K562 (cell line): ENCODE measurements around the gene MDM4. TPM values are rescaled to one million over a fixed set of nuclear protein-coding genes. Genes with fewer than 3 reads are reported as not detected.

ENCODE experiments used
- ASH1L ChIP-seq: fragments of 450-650 bp; IDR thresholded peaks from 2 replicates; pipeline ENCODE4 v1.6.1; 2018; ENCODE audit warnings: borderline replicate concordance, mild to moderate bottlenecking, low read depth; ENCODE audit not compliant: partially characterized antibody
- BACH1 ChIP-seq: fragments of 200-800 bp; sonication (Bioruptor generic); IDR thresholded peaks from 2 replicates; pipeline ENCODE4 v1.6.1; 2016; ENCODE audit warnings: missing genetic modification characterization, missing compliant biosample characterization
- GABPB2 ChIP-seq: fragments of 250-450 bp; sonication (Bioruptor Pico); conservative IDR thresholded peaks from 2 replicates; pipeline ENCODE4 v1.5.1; 2021; ENCODE audit warnings: mild to moderate bottlenecking
- JUNB ChIP-seq: fragments of 450-650 bp; formaldehyde crosslinking; conservative IDR thresholded peaks from 2 replicates; pipeline ENCODE4 v1.4.0; 2020; ENCODE audit warnings: mild to moderate bottlenecking
- LEF1 ChIP-seq: fragments of 450-650 bp; IDR thresholded peaks from 2 replicates; pipeline ENCODE4 v1.6.1; 2016; ENCODE audit warnings: mild to moderate bottlenecking
- NCOR1 ChIP-seq: fragments of 450-650 bp; IDR thresholded peaks from 2 replicates; pipeline ENCODE4 v1.6.1; 2016; ENCODE audit warnings: mild to moderate bottlenecking, moderate library complexity
- NR2C2 ChIP-seq, 2 experiments: fragments of 200-800 bp in 1 of 2; sonication (Bioruptor generic) in 1 of 2; sonication (generic) in 1 of 2; formaldehyde crosslinking in 1 of 2; IDR thresholded peaks; 2 replicates each; pipeline versions ENCODE4 v1.6.1 to v1.8.0; 2016 to 2022; ENCODE audit warnings: mild to moderate bottlenecking in 1 of 2, missing compliant biosample characterization in 1 of 2, missing genetic modification characterization in 1 of 2, missing genetic modification reagents in 1 of 2
- PHF8 ChIP-seq: fragments of 200-600 bp; sonication (generic); IDR thresholded peaks from 2 replicates; pipeline ENCODE4 v1.6.1; 2012; ENCODE audit warnings: mixed run types, mild to moderate bottlenecking, inconsistent platforms, low read length, moderate library complexity, borderline replicate concordance
- SLC30A9 ChIP-seq: fragments of 250-450 bp; sonication (Bioruptor Pico); IDR thresholded peaks from 2 replicates; pipeline ENCODE4 v1.8.0; 2022; ENCODE audit warnings: mild to moderate bottlenecking, moderate library complexity
- SMARCE1 ChIP-seq: fragments of 450-650 bp; IDR thresholded peaks from 2 replicates; pipeline ENCODE4 v1.7.1; 2016; ENCODE audit warnings: mild to moderate bottlenecking
- XRCC3 ChIP-seq: fragments of 450-650 bp; IDR thresholded peaks from 2 replicates; pipeline ENCODE4 v1.6.1; 2017; ENCODE audit warnings: mild to moderate bottlenecking, moderate library complexity
- YY1 ChIP-seq, 3 experiments: IDR thresholded peaks; 2 replicates each; pipeline ENCODE4 v1.6.1; 2011; ENCODE audit warnings: low read length in 2 of 3, mild to moderate bottlenecking in 2 of 3, moderate library complexity in 2 of 3, borderline replicate concordance in 1 of 3, control low read depth in 1 of 3, low read depth in 1 of 3; ENCODE audit not compliant: insufficient read depth in 3 of 3, insufficient replicate concordance in 2 of 3, control insufficient read depth in 1 of 3, insufficient read length in 1 of 3; ENCODE audit errors: extremely low read depth in 1 of 3
- ZC3H11A ChIP-seq: IDR thresholded peaks from 2 replicates; pipeline ENCODE4 v1.6.1; 2012; ENCODE audit warnings: low read depth, low read length, improper control_type of control experiment
- ZNF274 ChIP-seq: IDR thresholded peaks from 2 replicates; pipeline ENCODE4 v1.6.1; 2011; ENCODE audit warnings: low read depth, mild to moderate bottlenecking, low read length, moderate library complexity, borderline replicate concordance
- polyA plus RNA-seq, 8 experiments: library from polyadenylated mRNA; depleted of rRNA in 4 of 8; stranded (reverse) in 5 of 8; unstranded in 3 of 8; fragments of >200 nt; fragmentation: Nextera tagmentation in 2 of 8; fragmentation: Illumina TruSeq in 1 of 8; extraction: Ambion mirVana in 2 of 8; extraction: Trizol in 1 of 8; gene quantifications; 2 replicates each; pipeline versions ENCODE4 v1.2.1 to v1.2.3, GENCODE V29; 2011 to 2014; ENCODE audit warnings: inconsistent platforms in 1 of 8, missing spikeins in 1 of 8
- total RNA-seq, 7 experiments: library from RNA; depleted of rRNA in 6 of 7; stranded (reverse); fragments of >200 nt in 6 of 7; fragmentation: Illumina TruSeq in 2 of 7; extraction: Trizol in 2 of 7; gene quantifications; 2 replicates each; pipeline versions ENCODE4 v1.2.1 to v1.2.3, GENCODE V29; 2011 to 2021; ENCODE audit warnings: low replicate concordance in 1 of 7
- TF ChIP-seq, protein P1 (sequence below): fragments of 450-650 bp; IDR thresholded peaks from 2 replicates; pipeline ENCODE4 v1.6.1; 2014; ENCODE audit warnings: low read depth, mild to moderate bottlenecking, moderate library complexity, borderline replicate concordance
- TF ChIP-seq, protein P2 (sequence below): fragments of 450-650 bp; IDR thresholded peaks from 2 replicates; pipeline ENCODE4 v1.6.1; 2017; ENCODE audit warnings: antibody characterized with exemption, mild to moderate bottlenecking
- TF ChIP-seq, protein P3 (sequence below): fragments of 450-650 bp; IDR thresholded peaks from 2 replicates; pipeline ENCODE4 v1.6.1; 2016; ENCODE audit warnings: antibody characterized with exemption
- TF ChIP-seq, protein P4 (sequence below): sonication (generic); formaldehyde crosslinking; IDR thresholded peaks from 2 replicates; pipeline ENCODE4 v1.8.1; 2023; ENCODE audit warnings: mild to moderate bottlenecking, missing genetic modification reagents

Gene MDM4
- total and polyA plus RNA-seq, 9 of the 15 experiments (the other 6 are each of a cell fraction or from before 2014, with no cell fraction given), result 3.3 to 61.7 (median 21.2) TPM

DNA sequence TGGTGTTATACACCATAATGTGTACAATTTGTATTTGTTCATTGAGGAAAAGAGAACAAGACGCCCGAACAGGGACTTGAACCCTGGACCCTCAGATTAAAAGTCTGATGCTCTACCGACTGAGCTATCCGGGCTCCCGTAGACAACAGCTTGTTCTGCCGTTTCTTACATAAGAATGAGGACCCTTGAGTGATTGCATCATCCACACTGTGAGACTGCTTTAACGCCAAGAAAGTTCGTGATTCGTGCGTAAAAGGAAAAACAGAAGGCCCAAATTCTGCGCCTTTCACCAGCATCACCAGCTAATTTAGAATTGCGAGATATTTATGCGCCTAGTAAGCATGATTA, 9.3 kb upstream of the MDM4 start (continued):
- TF ChIP-seq, protein P1, sequence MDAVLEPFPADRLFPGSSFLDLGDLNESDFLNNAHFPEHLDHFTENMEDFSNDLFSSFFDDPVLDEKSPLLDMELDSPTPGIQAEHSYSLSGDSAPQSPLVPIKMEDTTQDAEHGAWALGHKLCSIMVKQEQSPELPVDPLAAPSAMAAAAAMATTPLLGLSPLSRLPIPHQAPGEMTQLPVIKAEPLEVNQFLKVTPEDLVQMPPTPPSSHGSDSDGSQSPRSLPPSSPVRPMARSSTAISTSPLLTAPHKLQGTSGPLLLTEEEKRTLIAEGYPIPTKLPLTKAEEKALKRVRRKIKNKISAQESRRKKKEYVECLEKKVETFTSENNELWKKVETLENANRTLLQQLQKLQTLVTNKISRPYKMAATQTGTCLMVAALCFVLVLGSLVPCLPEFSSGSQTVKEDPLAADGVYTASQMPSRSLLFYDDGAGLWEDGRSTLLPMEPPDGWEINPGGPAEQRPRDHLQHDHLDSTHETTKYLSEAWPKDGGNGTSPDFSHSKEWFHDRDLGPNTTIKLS, result peak; percentile 43; the same call in 1 of the 2 replicates
- TF ChIP-seq SMARCE1, result no peak
- TF ChIP-seq, protein P2, sequence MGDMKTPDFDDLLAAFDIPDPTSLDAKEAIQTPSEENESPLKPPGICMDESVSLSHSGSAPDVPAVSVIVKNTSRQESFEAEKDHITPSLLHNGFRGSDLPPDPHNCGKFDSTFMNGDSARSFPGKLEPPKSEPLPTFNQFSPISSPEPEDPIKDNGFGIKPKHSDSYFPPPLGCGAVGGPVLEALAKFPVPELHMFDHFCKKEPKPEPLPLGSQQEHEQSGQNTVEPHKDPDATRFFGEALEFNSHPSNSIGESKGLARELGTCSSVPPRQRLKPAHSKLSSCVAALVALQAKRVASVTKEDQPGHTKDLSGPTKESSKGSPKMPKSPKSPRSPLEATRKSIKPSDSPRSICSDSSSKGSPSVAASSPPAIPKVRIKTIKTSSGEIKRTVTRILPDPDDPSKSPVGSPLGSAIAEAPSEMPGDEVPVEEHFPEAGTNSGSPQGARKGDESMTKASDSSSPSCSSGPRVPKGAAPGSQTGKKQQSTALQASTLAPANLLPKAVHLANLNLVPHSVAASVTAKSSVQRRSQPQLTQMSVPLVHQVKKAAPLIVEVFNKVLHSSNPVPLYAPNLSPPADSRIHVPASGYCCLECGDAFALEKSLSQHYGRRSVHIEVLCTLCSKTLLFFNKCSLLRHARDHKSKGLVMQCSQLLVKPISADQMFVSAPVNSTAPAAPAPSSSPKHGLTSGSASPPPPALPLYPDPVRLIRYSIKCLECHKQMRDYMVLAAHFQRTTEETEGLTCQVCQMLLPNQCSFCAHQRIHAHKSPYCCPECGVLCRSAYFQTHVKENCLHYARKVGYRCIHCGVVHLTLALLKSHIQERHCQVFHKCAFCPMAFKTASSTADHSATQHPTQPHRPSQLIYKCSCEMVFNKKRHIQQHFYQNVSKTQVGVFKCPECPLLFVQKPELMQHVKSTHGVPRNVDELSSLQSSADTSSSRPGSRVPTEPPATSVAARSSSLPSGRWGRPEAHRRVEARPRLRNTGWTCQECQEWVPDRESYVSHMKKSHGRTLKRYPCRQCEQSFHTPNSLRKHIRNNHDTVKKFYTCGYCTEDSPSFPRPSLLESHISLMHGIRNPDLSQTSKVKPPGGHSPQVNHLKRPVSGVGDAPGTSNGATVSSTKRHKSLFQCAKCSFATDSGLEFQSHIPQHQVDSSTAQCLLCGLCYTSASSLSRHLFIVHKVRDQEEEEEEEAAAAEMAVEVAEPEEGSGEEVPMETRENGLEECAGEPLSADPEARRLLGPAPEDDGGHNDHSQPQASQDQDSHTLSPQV, result peak; percentile 90
- TF ChIP-seq BACH1 (tag), result peak; percentile 68; the same call in 1 of the 2 replicates
- no peak for TF ChIP-seq GABPB2 (CRISPR knock-in tag)
- TF ChIP-seq ZC3H11A, result no peak
- no peak; the same call in none of the 2 replicates for TF ChIP-seq NCOR1
- no peak for TF ChIP-seq PHF8
- no peak for TF ChIP-seq XRCC3
- TF ChIP-seq YY1 (IDR thresholded peaks at IDR 0.05; ENCODE audit: borderline replicate concordance in 1 of 3, control insufficient read depth in 1 of 3, extremely low read depth in 1 of 3, insufficient read depth in 3 of 3, insufficient read length in 1 of 3, insufficient replicate concordance in 2 of 3, low read depth in 1 of 3, low read length in 2 of 3), result peak in 1 of 3 experiments; percentile 23
- TF ChIP-seq NR2C2 (CRISPR knock-in tag; IDR thresholded peaks at IDR 0.05), result 0 out of 2 replicates have a peak, but pooled peaks have one; percentile 48
- TF ChIP-seq NR2C2 (tag; IDR thresholded peaks at IDR 0.05), result no peak; the same call in 1 of the 2 replicates
- peak; percentile 94 for TF ChIP-seq JUNB
- TF ChIP-seq ZNF274, result no peak
- TF ChIP-seq SLC30A9, result no peak
- TF ChIP-seq, protein P3, sequence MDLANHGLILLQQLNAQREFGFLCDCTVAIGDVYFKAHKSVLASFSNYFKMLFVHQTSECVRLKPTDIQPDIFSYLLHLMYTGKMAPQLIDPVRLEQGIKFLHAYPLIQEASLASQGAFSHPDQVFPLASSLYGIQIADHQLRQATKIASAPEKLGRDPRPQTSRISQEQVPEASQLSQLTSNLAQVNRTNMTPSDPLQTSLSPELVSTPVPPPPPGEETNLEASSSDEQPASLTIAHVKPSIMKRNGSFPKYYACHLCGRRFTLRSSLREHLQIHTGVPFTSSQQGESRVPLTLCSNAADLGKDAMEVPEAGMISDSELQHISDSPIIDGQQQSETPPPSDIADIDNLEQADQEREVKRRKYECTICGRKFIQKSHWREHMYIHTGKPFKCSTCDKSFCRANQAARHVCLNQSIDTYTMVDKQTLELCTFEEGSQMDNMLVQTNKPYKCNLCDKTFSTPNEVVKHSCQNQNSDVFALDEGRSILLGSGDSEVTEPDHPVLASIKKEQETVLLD, result peak; percentile 17; the same call in 1 of the 2 replicates
- TF ChIP-seq LEF1, result 0 out of 2 replicates have a peak, but pooled peaks have one; percentile 2
- no peak for TF ChIP-seq ASH1L
- TF ChIP-seq, protein P4, sequence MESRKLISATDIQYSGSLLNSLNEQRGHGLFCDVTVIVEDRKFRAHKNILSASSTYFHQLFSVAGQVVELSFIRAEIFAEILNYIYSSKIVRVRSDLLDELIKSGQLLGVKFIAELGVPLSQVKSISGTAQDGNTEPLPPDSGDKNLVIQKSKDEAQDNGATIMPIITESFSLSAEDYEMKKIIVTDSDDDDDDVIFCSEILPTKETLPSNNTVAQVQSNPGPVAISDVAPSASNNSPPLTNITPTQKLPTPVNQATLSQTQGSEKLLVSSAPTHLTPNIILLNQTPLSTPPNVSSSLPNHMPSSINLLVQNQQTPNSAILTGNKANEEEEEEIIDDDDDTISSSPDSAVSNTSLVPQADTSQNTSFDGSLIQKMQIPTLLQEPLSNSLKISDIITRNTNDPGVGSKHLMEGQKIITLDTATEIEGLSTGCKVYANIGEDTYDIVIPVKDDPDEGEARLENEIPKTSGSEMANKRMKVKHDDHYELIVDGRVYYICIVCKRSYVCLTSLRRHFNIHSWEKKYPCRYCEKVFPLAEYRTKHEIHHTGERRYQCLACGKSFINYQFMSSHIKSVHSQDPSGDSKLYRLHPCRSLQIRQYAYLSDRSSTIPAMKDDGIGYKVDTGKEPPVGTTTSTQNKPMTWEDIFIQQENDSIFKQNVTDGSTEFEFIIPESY (CRISPR knock-in tag), result peak; percentile 47; the same call in 1 of the 2 replicates
